SK-N-SH (cell line): ENCODE measurements around the gene GPR107.

Experiments
- EP300 ChIP-seq, 2 experiments: IDR thresholded peaks; 2 replicates each; pipeline versions ENCODE4 v1.4.0 to v1.6.1; 2012; ENCODE audit warnings: borderline replicate concordance in 1 of 2, low read depth in 1 of 2, low read length in 1 of 2
- TF ChIP-seq, protein P1 (sequence below): fragments of 200-600 bp; sonication (generic); IDR thresholded peaks from 2 replicates; pipeline ENCODE4 v1.6.1; 2017; ENCODE audit warnings: antibody characterized with exemption, mild to moderate bottlenecking, moderate library complexity

GRCh38 chr9:130120299-130120587 lies 66.5 kb downstream of the GPR107 start:
- TF ChIP-seq, protein P1, sequence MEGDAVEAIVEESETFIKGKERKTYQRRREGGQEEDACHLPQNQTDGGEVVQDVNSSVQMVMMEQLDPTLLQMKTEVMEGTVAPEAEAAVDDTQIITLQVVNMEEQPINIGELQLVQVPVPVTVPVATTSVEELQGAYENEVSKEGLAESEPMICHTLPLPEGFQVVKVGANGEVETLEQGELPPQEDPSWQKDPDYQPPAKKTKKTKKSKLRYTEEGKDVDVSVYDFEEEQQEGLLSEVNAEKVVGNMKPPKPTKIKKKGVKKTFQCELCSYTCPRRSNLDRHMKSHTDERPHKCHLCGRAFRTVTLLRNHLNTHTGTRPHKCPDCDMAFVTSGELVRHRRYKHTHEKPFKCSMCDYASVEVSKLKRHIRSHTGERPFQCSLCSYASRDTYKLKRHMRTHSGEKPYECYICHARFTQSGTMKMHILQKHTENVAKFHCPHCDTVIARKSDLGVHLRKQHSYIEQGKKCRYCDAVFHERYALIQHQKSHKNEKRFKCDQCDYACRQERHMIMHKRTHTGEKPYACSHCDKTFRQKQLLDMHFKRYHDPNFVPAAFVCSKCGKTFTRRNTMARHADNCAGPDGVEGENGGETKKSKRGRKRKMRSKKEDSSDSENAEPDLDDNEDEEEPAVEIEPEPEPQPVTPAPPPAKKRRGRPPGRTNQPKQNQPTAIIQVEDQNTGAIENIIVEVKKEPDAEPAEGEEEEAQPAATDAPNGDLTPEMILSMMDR, result no peak
- no peak for TF ChIP-seq EP300 (IDR thresholded peaks at IDR 0.05; ENCODE audit: borderline replicate concordance in 1 of 2, low read depth in 1 of 2, low read length in 1 of 2)
